Kidney (tissue), 14 donors: ENCODE results near the gene THEMIS2. TPM values are rescaled to one million over a fixed set of nuclear protein-coding genes. Genes with fewer than 3 reads are reported as not detected.
A peak's percentile ranks its signal among the peaks of the same experiment; 100 is the strongest.

Experiments used
- DNase-seq, 5 donors: peaks; one replicate each; pipeline ENCODE4 v3.0.0-alpha.2; 2013 to 2020
- FAIRE-seq: peaks from 2 replicates; lab custom pipeline; 2012; peaks lifted over from hg19 to GRCh38; lab: Jason Lieb, UNC
- H3K27ac ChIP-seq, 2 donors: one replicate each; pipeline ENCODE4 v1.7.0; 2013; ENCODE audit warnings: low read depth in 2 of 2, low read length in 2 of 2, inconsistent platforms in 1 of 2
- H3K27me3 ChIP-seq: one replicate; pipeline ENCODE4 v1.7.1; 2013; ENCODE audit warnings: low read length, inconsistent platforms; ENCODE audit not compliant: control insufficient read depth, insufficient read depth
- H3K36me3 ChIP-seq, 3 donors: one replicate each; pipeline versions ENCODE4 v1.7.0 to v1.7.1; 2013; ENCODE audit warnings: low read length in 3 of 3, control low read depth in 1 of 3, inconsistent platforms in 1 of 3; ENCODE audit not compliant: insufficient read depth in 3 of 3, control insufficient read depth in 2 of 3
- H3K4me1 ChIP-seq, 3 donors: one replicate each; pipeline versions ENCODE4 v1.7.0 to v1.7.1; 2013; ENCODE audit warnings: low read length in 3 of 3, inconsistent platforms in 1 of 3, low read depth in 1 of 3; ENCODE audit not compliant: control insufficient read depth in 2 of 3, insufficient read depth in 2 of 3
- H3K4me3 ChIP-seq, 3 donors: one replicate each; pipeline versions ENCODE4 v1.7.0 to v1.8.1; 2013; ENCODE audit warnings: low read length in 3 of 3, control low read depth in 1 of 3, inconsistent platforms in 1 of 3
- H3K9ac ChIP-seq, 3 donors: one replicate each; pipeline versions ENCODE4 v1.7.0 to v1.7.1; 2013; ENCODE audit warnings: low read length in 3 of 3, control low read depth in 1 of 3, inconsistent platforms in 1 of 3
- H3K9me3 ChIP-seq, 3 donors: one replicate each; pipeline versions ENCODE4 v1.7.0 to v1.7.1; 2013; ENCODE audit warnings: low read length in 3 of 3, control low read depth in 1 of 3, inconsistent platforms in 1 of 3; ENCODE audit not compliant: control insufficient read depth in 2 of 3, insufficient read depth in 1 of 3
- intact Hi-C: fragments of 100-400 bp; cut with DNase I; formaldehyde crosslinking; loops from one replicate; pipeline ENCODE4 v1.11.1; 2022
- polyA plus RNA-seq: library from polyadenylated mRNA; stranded (reverse); fragments of 350-450 nt; fragmentation: Illumina TruSeq; extraction: RNeasy Lipid Tissue Mini Kit (QIAGEN cat#74804); gene quantifications from one replicate; pipeline ENCODE4 v1.2.3, GENCODE V29; 2014; ENCODE audit warnings: low read depth, low replicate concordance; ENCODE audit not compliant: insufficient read depth
- total RNA-seq: library from RNA; stranded (reverse); fragmentation: NEBNext Ultra II Directional; extraction: Animal tissue kit (Norgen Biotek cat#: 25700); gene quantifications from one replicate; pipeline ENCODE4 v1.2.1, GENCODE V29; 2021
- TF ChIP-seq, protein P1 (sequence below): IDR thresholded peaks from 3 replicates; pipeline ENCODE4 v1.5.1; 2012; ENCODE audit warnings: mild to moderate bottlenecking, moderate library complexity, borderline replicate concordance; ENCODE audit not compliant: insufficient read depth; ENCODE audit errors: extremely low read depth
- donor health status: control.
- donor health status: control.
- donor health status: control.
- donor health status: control.
- donor health status: control.
- donor health status: DM: yes; HTN: yes; CAD: no.
- donor health status: Normal renal cell carcinoma (clear cell type).

The THEMIS2 gene
- total and polyA plus RNA-seq, 2 donors from 2014 or later = 5.2 to 47.2 TPM

GRCh38 chr1:27891196-27891889 lies 19.0 kb downstream of the THEMIS2 start:
- intact Hi-C loops = no loop called here
- no peaks in the 10 kb centered on the region for H3K4me1 ChIP-seq
- FAIRE-seq (no peak), DNase-seq (peak in 1 of 5 donors; percentile 12)
- no peak overlapping the region for H3K27ac ChIP-seq
- TF ChIP-seq, protein P1, sequence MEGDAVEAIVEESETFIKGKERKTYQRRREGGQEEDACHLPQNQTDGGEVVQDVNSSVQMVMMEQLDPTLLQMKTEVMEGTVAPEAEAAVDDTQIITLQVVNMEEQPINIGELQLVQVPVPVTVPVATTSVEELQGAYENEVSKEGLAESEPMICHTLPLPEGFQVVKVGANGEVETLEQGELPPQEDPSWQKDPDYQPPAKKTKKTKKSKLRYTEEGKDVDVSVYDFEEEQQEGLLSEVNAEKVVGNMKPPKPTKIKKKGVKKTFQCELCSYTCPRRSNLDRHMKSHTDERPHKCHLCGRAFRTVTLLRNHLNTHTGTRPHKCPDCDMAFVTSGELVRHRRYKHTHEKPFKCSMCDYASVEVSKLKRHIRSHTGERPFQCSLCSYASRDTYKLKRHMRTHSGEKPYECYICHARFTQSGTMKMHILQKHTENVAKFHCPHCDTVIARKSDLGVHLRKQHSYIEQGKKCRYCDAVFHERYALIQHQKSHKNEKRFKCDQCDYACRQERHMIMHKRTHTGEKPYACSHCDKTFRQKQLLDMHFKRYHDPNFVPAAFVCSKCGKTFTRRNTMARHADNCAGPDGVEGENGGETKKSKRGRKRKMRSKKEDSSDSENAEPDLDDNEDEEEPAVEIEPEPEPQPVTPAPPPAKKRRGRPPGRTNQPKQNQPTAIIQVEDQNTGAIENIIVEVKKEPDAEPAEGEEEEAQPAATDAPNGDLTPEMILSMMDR = no peak
- no peaks in the 10 kb centered on the region for H3K9me3 ChIP-seq
- no peak overlapping the region for H3K4me3 ChIP-seq
- no peaks in the 10 kb centered on the region for H3K27me3 ChIP-seq
- no peak overlapping the region for H3K9ac ChIP-seq
- peaks cover 9 to 49% (median 34%) of the 10 kb centered on the region in 3 donors for H3K36me3 ChIP-seq

- intact Hi-C loops = no loop called here
- Histone ChIP-seq H3K27me3 (no peaks in the 10 kb centered on the region), H3K4me3 (no peak overlapping the region), H3K36me3 (peaks cover 9 to 48% (median 40%) of the 10 kb centered on the region in 3 donors), H3K4me1 (no peaks in the 10 kb centered on the region), H3K9ac (no peak overlapping the region), H3K9me3 (no peaks in the 10 kb centered on the region), H3K27ac (no peak overlapping the region)
- DNase-seq = no peak
- TF ChIP-seq, protein P1 = no peak
- no peak for FAIRE-seq
Measured at GRCh38 chr1:27894521-27894920, 22.2 kb downstream of the THEMIS2 start.

DNA sequence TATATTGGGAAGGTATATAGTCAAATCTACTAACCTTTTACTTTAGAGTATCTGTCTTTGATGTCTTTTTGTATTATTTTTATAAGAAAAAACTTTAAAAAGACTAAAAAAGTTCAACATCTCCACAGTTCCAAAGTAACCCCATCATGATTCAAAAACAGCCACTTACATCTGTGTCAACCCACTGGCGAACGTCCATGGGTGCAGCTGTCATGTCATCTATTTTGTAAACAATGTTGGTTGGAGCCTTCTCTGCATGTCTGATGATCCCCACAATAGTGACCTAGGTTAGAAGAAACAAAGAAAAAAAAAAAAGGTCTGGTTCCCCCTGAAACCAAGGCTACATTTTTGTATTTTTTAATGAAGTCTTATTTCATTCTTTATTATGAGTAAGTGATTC lies 34.4 kb downstream of the THEMIS2 start:
- intact Hi-C loops = no loop called here
- H3K9me3 ChIP-seq = no peaks in the 10 kb centered on the region
- peaks cover 5 to 21% (median 10%) of the 10 kb centered on the region in 3 donors for H3K36me3 ChIP-seq
- TF ChIP-seq, protein P1 = no peak
- H3K9ac ChIP-seq = no peak overlapping the region
- no peak overlapping the region for H3K27ac ChIP-seq
- no peak overlapping the region for H3K4me3 ChIP-seq
- FAIRE-seq = no peak
- no peaks in the 10 kb centered on the region for H3K27me3 ChIP-seq
- no peaks in the 10 kb centered on the region for H3K4me1 ChIP-seq
- no peak for DNase-seq
